Stimulated activated CD4-positive, alpha-beta T cell treated with anti-CD3 and anti-CD28 coated beads, Interleukin-4, amount 100 ng/mL, for 24 hours (primary cell): ENCODE data around the gene CCDC91.
"Not testable (repeated sequence)": the region's sequence is repeated elsewhere in the genome, so short reads cannot be mapped to it uniquely, and the experiment has no call there.

Experiments used
- DNase-seq: peaks from one replicate; pipeline ENCODE4 v3.0.0-alpha.2; 2020

The CCDC91 gene

DNA sequence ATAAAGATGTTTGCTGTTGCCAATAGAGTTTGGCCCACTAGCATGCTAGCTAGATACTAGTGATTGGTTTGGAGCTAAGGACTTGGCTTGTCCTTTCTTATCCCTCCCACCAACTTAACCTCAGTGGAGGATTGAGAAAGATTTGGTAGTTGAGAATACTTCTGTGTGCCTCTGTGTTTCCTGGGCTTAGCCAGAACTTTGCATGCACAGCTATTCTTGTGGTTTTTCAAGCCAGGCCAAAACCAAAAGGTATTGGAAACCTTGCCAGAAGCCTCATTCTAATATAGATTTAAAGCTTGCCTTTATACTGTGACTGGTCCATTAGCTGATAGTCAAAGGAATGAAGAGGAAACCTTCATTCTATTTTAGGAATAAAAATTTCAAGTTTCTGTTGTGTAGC, 188.5 kb downstream of the CCDC91 start:
- DNase-seq: no peak

DNA sequence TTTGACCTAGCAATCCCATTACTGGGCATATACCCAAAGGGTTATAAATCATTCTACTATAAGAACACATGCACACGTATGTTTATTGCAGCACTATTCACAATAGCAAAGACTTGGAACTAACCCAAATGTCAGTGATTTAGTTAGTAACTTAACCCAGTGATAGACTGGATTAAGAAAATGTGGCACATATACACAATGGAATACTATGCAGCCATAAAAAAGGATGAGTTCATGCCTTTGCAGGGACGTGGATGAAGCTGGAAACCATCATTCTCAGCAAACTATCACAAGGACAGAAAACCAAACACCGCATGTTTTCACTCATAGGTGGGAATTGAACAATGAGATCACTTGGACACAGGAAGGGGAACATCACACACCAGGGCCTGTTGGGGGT, 189.5 kb downstream of the CCDC91 start:
- not testable (repeated sequence) for DNase-seq

DNA sequence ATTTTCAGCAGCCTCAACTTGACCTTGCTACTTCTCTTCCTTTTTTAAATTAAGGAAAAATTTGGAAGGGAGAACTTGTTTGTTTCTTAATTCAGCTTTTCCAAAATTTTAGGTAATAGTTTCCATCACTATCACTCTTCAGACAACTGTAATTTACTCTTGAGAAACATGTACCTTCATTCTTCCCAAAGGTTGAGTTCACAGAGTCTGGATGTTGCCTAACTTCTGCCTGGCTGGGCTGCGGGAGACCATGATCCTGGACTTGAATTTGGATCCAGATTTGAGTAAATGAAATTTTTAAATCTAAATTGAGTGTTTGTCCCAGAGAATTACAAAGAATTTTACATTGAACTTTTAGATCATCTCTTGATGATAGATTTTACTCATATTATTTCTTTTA, 193.1 kb downstream of the CCDC91 start:
- DNase-seq: no peak

DNA sequence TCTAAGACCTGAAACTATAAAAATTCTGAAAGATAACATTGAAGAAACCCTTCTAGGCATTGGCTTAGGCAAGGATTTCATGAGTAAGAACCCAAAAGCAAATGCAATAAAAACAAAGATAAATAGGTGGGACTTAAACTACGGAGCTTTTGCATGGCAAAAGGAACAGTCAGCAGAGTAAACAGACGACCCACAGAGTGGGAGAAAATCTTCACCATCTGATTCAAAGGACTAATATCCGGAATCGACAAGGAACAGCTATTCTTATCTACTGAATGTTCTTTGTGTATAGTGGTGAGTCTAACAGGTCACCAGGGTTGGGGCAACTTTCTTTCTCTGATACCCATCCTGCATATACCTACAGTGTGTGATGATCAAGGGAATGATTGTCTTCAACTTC, 198.6 kb downstream of the CCDC91 start:
- DNase-seq: no peak

DNA sequence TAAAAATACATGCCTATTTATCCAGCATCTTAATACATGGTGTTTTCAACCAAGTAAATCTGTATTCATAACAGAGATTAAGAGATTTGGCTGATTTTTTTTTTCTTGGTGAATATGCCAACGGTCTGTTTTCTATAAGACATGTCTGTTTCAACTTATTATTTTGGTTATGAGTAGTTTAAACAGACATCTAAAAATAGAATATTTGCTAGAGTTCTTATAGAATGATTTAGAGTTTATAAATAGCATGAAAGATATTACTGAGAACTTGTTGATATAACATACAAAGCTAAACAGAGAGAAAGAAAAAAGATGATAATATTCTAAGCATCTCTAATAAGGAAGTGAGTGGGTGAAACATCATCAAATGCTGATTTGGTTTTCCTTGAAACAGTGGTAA, 199.9 kb downstream of the CCDC91 start:
- DNase-seq: no peak

DNA sequence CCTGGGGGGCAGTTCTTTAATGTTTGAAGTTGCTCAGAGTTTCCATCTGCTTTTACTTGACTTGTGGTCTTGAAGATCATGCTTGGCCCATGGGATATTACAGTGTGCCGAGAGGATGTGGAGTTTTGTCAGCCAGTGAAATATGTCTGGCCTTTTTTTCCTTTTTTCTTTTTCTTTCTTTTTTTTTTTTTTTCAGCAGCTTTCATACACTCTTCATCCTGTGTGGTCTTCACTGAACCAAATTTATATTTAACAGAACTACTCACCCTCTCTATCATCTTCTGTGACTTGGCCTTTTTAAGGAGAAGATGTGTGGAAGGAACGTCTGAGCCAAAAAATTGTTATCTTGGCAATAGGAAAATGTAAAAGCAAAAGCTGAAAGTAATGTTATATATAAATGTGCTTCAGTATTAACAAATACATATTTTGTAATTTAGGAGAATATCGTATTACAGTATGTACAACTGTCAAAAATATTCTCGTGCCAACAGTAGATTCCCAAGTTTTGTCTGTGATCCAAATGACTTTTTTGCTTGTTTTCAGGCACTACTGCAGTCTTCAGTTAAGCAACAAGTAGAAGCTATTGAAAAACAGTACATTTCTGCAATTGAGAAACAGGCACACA, 200.6 kb downstream of the CCDC91 start:
- no peak for DNase-seq

DNA sequence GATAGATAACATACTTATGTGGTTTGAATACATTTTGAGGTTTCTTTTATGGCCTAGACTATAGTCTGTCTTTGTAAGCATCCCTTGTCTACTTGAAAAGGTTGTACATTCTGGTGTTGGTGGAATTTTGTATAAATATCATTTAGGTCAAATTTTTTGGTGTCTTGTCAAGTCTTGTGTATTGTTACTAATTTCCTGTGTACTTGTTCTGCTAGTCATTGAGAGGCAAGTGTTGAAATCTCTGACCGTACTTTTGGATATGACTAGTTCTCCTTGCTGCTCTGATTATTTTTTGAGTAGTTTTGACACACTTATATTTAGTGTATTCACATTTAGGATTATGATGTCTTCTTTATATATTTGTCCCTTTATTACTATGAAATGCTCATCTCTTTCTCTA, 219.6 kb downstream of the CCDC91 start:
- no peak for DNase-seq

DNA sequence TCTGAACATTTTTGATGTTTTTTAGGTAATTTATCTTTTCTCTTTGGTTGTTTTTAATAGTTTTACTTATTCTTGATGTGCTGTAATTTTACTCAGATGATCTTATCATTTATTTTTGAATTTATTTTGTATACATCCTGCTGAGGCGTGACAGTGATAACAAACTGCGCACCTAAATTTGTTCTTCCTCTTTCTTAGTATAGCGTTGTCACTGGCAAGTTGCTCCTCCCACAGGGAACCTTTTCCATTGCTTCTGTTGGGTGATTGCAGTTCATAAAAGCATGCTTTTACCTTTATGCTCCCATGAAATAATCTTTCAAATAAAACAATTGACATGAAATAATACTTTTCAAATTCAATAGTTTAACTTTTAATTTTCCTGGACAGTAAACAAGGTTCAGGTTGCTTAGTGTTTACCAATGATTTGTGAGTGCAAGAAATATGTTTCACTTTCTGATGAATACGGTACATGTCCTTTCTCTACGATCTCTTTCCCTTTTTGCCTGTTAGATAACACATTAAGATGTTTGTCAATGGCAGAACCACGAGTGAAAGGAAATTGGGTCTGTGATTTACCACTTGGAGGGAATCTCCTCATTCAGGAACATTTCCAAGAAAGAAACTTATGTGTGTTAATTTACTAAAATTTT, 223.3 kb downstream of the CCDC91 start:
- no peak for DNase-seq

DNA sequence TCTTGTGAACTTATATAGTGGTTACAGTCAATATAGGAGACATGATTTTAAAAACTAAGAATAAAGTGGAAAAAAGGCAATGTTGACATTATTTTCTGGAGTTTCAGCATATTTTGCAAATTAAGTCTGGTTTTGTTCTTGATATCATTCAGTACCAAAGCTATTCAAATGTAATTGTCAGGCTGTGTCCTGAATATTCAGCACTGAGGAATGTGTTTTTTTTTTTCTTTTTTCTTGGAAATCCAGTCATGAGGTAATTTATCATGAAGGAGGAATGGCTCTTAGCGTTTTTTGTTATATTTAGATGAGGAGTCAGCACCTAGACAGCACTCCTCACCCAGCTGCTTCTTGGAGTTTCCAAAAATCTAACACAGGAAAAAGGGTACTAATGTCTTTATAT, 225.5 kb downstream of the CCDC91 start:
- no peak for DNase-seq

DNA sequence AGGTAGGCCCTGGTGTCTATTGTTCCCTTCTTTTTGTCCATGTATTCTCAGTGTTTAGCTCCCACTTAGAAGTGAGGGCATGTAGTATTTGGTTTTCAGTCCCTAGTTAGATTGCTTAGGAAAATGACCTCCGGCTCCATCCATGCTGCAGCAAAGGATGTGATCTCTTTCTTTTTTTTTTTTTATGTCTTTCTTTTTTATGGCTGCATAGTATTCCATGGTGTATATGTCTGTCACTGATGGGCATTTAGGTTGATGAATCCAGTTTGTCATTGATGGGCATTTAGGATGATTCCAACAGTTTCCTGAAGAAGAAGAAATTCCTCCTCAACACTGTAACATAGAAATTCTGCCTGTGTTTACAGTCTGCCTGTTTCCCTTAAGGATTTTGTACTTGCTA, 231.1 kb downstream of the CCDC91 start:
- no peak for DNase-seq

DNA sequence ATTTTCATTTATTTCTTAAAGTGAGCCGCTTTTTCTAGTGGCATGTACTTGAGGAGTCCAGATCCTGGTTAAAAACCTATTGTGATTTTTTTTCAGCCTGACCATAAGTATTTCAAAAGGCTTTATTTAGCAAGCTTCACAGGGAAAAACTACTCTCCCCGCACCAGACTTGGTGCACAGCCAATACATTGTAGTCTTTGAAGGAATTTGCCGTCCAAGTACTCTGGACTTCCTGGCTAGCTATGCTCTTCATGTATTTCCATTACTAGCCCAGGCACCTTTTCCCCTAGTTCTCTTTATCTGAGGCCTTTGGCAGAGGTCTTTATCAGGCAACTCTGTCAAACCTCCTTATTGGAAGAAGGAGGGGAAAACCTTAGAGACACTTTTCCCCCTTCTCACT, 234.7 kb downstream of the CCDC91 start:
- DNase-seq: no peak

DNA sequence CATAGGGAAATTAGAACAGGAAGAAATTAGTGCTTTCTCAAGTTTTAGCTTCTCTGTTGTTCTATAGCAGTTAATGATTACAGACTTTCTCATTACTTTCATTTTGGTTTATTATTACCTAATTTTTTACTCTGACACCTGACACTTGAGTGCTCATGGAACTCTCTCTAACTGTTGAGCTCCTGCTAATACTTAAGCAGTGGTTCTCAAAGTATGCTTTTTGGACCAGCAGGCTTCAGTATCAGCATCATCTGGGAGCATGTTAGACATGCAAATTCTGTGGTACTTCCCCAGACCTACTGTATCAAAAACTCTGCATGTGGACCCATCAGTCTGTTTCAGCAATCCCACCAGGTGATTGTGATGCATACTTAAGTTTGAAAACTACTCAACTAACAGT, 235.3 kb downstream of the CCDC91 start:
- DNase-seq: no peak

DNA sequence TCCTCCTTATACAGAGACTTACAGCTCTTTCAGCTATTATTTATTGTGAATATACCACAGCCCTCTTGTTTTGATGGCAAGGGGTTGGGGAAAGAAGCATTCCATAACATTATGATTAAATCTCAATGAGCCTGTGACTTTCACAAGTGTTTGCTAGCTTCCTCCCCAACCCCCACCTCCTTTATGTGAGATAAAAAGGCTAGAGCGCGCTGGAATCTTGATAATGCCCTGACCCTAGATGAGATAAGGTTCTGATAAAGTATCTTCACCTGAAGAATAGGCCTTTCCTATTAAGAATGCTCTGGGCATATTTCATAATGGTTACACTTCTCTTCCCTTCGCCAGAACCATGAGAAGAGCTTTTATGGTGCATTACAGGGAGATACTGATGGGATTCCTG, 236.8 kb downstream of the CCDC91 start:
- DNase-seq: no peak

DNA sequence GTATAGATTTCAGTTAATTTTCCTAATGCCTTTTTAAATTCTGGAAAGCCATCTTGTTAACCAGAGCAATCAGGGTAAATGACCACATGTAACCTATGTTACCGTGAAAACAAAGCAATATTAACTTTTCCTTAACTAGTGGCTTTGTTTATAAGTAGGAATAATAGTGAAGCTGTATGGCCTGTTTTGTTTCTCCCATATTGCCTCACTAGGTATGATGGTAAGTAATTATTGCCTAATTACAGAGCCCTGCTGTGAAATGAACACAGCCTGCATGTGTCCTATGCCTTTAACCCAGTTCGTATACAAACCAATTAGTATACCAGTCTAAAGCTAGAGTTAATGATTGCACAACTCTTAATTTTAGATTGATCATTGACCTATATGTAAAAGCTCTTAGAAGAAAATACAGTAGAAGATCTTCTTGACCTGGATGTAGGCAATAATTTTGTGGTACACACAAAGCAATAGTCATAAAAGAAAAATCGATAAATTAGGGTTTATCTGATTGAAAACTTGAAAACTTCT, 249.9 kb downstream of the CCDC91 start:
- DNase-seq: no peak

DNA sequence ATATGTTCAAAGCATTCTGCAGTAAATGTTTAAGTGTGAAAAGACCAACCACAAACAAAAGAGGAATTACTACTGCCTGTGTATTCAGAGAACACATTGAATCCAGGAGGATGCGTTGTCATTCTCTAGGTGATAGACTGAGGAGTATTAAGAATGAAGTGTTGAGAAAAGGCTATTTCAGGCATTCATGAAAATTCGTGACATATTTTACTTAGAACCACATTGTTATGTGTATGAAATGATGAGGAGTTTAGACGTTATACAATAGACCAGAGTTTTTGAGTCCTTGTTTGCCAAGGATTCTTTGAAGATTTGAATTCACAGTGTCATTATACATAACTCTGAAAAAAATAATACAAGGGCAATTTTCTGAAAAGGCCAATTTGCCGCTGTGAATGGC, 251.8 kb downstream of the CCDC91 start:
- DNase-seq: no peak

DNA sequence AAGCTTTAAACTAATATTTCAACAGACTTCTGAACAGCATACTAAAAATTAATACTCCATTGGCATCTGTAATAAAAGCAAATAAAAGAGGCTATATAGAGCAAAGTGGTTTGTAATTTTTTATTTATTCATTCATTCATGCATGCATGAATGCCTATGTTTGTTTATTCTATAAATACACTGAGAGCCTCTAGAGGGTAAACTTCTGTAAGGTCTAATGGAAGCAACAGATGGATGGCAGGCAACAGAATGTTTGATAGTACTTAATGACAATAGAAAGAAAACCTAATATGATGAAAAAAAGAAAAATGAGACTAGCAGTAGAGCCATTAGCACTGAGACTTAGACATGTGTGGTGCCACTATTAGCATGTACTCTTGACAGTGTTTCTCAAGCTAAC, 253.1 kb downstream of the CCDC91 start:
- DNase-seq: no peak

DNA sequence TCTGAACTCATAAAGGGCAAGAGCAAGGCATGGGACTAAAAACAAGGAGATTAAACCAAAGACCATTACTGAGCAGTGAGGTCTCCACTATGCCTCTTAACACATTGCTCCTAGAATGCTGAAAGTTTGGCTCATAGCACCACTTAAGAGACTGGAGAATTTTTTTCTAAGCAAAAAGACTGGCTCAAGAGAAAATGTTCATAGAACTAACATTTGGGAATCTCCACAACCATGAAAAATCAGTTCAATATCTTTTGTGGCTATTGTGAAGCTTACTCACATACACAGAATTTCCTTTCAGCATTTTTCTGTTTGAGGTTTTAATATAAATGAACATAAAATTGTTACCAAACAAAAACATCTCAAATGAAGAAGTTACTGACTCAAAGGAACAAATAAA, 255.8 kb downstream of the CCDC91 start:
- DNase-seq: no peak

DNA sequence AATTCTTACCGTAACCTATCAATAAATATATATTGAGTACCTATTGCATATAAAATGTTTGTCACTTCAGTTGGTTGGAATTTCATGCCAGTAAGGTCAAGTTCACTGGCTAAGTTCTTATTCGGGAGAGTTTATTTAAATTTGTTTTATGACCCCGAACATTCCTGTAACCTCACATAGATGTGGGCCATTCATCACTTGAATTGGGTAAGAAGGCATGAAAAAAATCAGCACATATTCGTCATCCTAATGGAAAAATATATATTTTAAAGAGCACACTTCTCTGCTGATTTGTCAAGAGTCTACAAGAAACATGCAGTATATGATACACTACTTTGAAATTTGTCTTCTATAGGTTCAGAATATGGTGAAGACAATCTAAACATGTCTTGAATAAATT, 263.4 kb downstream of the CCDC91 start:
- no peak for DNase-seq

DNA sequence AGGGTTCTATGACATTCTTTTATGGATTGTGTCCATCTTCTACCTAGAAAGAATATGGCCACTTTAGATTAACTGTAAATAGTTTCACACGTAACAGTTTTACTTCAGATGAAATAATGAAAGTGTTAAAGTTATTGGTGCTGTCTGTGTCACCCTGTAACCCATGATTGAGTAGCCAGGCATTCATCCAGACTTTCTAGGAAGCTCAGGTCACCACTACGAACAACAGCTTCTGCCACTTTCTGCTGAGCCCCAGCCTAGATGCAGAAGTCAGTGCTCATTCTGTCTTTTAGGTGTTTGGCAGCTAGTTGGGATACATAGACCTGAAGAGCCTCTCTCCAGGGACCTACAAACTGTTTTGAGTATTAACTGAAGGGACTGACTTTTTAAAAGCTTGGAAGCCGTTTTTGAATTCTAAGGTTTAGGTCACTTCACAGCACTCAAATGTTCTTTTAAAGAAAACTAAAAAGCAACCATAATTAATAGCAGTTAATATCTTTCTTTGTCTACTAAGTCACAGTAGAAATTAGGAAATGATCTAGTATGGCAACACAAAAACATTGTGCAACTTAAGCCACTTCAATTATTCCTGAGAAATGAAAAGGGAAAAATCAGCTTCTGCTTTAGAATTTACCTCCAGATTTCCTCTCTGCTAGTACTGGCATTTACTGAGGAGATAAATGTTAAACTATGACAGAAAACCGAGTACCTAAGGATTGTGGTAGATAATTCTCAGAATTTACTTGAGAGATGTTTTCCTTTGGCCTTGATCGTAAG, 266.9 kb downstream of the CCDC91 start:
- no peak for DNase-seq

DNA sequence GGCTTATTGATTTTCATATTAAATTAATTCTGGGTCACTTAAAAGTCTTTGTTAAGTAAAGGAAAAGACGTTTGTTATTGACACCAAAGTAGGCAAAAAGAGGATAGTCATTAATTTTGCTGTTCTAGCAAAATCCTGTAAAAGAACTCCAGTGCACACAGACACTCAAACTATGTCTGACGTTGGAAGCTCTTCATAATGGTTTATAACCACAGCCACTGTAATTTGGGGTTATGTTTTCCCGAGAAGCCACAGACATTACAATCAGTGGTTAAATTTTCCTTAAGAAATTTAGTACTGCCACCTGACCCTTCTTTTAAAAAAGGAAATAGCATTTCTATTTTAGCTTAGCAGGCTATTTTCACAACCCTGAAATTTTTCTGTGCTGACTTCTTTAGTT, 267.5 kb downstream of the CCDC91 start:
- DNase-seq: no peak

DNA sequence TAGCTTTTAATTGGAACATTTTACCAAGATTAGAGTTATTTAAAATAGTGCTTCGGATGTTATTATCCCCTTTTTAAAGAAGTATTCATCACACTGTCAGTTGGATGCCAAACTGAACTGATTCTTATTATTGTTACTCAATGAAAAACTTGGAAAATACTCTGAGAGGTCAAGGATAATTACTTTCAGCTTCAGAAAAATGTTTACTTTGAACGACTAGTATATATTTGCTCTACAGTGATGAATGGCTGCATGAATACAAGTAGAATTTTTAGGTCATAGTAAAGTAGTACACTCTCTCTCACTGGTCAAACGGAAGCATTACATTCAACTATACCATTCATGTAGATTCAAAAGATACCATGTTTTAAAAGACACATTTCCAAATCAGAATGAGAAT, 269.2 kb downstream of the CCDC91 start:
- no peak for DNase-seq

DNA sequence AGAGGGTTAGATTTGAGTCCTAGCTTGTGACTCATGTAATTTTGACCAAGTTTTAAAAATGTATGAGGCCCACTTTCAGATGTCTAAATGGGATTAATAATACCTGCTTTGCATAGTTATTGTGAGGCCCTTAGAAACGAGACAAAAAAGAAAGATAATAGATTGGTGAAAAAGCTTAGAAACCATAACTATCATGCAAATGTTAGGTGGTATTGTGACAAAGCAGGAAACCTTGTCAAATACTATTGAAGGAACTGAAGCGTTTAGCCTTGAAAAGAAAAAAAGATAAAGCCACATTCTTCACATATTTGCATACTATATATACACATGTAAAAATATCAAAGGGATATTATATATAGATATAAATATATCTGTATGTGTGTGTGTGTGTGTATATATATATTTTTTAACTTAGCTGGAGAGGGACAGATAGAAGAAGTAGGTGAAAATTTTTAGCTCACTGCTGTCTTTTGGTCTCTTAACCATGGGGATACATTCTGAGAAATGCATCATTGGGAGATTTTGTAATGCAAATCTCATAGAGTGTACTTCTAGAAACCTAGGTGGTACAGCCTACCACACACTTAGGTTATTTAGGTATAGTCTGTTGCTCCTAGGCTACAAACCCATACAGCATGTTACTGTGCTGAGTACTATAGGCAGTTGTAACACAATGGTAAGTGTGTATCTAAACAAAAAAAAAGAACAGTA, 270.3 kb downstream of the CCDC91 start:
- DNase-seq: no peak

DNA sequence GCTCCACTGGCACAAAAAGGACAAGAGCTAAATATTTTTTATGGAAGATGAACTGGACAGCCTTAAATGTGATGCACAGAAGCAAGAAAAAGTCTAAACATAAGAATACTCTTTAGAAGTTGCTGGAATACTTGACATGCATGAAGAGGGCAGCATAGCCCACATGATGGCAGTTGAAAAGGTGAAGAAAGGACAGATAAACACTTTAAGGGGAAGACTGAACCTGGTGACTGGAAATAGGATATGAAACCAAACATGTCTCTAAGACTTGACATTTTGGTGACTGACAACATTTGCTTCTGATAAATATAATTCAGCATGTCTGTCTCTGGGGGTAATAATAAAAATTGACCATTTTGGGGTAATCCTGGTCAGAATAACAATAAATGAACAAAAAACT, 273.1 kb downstream of the CCDC91 start:
- DNase-seq: no peak

DNA sequence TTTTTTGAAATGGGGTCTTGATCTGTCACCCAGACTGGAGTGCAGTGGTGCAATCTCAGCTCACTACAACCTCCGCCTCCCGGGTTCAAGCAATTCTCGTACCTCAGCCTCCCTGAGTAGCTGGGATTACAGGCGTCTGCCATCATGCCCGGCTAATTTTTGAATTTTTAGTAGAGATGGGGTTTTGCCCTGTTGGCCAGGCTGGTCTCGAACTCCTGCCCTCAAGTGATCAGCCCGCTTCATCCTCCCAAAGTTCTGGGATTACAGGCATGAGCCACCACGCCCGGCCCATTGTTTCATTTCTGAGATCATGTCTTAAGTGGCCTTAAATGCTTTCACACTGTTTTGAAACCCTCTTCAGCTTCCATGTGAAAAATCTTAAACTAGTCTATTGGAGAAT, 281.5 kb downstream of the CCDC91 start:
- DNase-seq: not testable (repeated sequence)
